NCI-H510A treated with DMSO at 0.1 percent for 48 hours (cell line): ENCODE measurements around the gene PRKG1.

Experiments
- DNase-seq: peaks from one replicate; lab custom pipeline; 2025; lab: John Stamatoyannopoulos, UW

Gene PRKG1

DNA sequence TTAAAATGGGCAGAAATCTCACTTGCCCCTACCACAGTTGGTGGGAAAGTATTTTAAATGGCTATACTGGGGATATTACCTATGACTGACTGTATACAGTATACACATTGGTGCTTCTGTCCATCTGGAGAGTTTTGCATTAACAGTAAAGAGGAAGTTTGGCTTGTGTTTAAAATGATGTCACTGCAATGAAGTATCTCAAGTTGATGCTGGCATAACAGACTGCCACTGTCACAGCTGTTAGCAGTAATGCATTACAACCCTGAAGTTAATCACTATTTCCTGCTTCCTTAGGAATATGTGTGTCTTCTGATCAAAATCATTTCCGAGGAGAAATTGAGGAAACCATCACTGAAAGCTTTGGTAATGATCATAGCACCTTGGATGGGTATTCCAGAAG is 1241.7 kb downstream of the PRKG1 start:
- no peak for DNase-seq

DNA sequence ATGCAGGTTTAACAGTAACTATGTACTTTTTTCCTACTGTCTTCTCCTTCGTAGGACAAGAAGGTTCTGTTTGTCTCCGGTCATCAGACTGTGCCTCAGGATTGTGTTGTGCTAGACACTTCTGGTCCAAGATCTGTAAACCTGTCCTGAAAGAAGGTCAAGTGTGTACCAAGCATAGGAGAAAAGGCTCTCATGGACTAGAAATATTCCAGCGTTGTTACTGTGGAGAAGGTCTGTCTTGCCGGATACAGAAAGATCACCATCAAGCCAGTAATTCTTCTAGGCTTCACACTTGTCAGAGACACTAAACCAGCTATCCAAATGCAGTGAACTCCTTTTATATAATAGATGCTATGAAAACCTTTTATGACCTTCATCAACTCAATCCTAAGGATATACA is 1242.2 kb downstream of the PRKG1 start:
- DNase-seq = no peak

DNA sequence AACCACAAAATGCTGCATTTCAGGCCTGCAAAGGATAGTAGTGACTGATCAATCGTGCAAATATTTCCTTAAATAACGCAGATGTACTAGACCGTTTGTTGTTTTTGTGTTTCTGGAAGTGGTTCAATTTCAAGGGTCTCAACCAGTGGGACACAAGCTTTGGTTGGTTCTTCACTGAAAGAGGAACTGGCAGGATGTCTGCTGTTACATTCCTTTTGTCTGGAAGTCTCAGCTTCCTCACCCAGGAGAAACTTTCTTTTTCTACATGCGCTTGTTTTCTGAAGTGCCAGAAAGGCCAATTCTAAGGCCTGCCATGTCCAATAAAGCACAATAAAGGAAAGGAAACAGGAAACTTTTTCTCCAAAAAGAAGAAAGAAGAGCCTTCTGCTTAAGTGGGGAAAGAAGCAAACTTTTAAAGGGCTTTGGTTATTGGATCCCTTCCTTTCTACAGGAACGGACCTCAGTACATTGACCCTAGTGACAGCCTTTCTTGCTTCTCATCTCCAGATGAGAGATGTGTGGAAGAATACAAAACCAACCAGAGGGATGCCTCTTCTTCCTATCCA is 1243.9 kb downstream of the PRKG1 start:
- no peak for DNase-seq

- DNase-seq = no peak
Observed at GRCh38 chr10:52318822-52319464, 1244.7 kb downstream of the PRKG1 start.

DNA sequence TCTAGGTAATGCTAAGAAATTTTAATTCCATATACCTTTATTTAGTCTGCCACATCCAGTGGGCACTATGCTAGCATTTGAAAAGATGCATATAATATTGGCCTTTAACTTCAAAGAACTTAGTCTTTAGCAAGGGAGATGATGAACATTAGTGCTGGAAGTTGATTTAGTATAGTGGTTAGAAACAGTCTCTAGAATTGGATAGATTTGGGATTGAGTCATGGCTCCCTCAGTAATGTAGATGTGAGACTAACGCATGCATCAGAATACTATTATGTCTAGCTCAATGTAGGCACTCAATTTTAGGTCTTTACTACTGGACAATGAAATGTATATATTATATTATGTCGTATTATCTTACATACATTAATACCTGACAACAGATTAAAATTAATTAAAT is 1245.6 kb downstream of the PRKG1 start:
- DNase-seq = no peak

GRCh38 chr10:52322323-52322722 is 1248.0 kb downstream of the PRKG1 start:
- no peak for DNase-seq

DNA sequence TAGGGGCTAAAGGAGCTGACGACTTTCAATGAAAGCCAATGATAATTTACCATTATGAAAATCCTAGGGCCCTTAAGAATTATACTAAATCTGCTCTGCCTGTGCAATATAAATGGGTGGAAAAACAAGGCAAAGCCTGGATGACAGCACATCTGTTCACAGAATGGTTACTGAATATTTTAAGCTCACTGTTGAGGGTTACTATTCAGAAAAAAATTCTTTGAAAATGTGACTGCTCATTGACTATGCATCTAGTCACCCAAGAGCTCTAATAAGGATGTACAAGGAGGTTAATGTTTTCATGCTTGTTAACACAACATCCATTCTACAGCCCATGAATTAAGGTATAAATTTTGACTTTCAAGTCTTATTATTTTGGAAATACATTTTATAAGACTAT is 1248.6 kb downstream of the PRKG1 start:
- no peak for DNase-seq

- no peak for DNase-seq
Observed at GRCh38 chr10:52326382-52326781, 1252.1 kb downstream of the PRKG1 start.

GRCh38 chr10:52331638-52332364 is 1257.5 kb downstream of the PRKG1 start:
- no peak for DNase-seq

DNA sequence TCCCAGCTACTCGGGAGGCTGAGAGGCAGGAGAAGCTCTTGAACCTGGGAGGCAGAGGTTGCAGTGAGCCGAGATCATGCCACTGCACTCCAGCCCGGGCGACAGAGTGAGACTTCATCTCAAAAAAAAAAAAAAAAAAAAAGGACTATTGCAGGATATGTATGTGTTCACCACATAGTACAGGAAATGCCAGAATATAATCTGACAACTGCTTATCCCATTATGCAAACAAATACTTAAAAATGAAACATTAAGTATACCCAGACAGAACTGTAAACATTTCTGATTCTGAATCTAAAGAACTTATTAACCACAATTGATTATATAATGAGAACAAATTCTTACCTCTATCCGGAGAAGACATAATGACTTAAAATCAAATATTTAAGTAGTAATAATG is 1258.5 kb downstream of the PRKG1 start:
- no peak for DNase-seq

DNA sequence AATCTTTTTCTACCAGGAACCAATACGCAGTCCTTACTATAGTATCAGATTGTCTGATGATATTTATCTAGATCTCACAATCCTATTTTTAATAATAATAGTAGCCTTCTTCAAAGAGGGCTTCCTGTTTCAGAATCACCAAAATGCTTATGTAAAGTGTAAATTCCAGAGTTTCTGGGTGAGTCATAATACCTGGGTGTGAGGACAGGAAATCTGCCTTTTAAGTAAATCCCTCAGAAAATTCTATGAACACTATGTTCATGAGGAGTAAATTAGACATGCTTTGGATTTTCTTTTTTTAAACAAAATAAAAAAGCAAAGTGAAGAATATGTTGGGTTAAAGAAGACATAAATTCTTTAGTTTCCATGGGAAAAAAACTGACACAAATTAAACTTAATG is 1260.3 kb downstream of the PRKG1 start:
- DNase-seq = no peak

GRCh38 chr10:52335665-52336064 is 1261.4 kb downstream of the PRKG1 start:
- no peak for DNase-seq

GRCh38 chr10:52337225-52337624 is 1262.9 kb downstream of the PRKG1 start:
- no peak for DNase-seq

- no peak for DNase-seq
Observed at GRCh38 chr10:52343439-52343838, 1269.2 kb downstream of the PRKG1 start.

- DNase-seq = no peak
Observed at GRCh38 chr10:52346394-52347326, 1272.4 kb downstream of the PRKG1 start.

GRCh38 chr10:52347327-52347667 is 1273.0 kb downstream of the PRKG1 start:
- no peak for DNase-seq
